Breast epithelium (tissue), 4 donors: ENCODE data around the gene ASS1. TPM values are rescaled to one million over a fixed set of nuclear protein-coding genes. Genes with fewer than 3 reads are reported as not detected.

ENCODE experiments used
- DNase-seq, 2 donors: peaks; one replicate each; pipeline ENCODE4 v3.0.0-alpha.2; 2019; ENCODE audit warnings: low spot score in 2 of 2
- H3K27ac ChIP-seq, 2 donors: fragments of 200-600 bp; sonication (generic) in 1 of 2; one replicate each; pipeline ENCODE4 v1.5.1; 2016 to 2019; ENCODE audit warnings: mild to moderate bottlenecking in 1 of 2
- H3K27me3 ChIP-seq, 2 donors: fragments of 200-600 bp; sonication (generic) in 1 of 2; one replicate each; pipeline versions ENCODE4 v1.5.1 to v1.6.0; 2017 to 2019; ENCODE audit warnings: control low read depth in 1 of 2, mild to moderate bottlenecking in 1 of 2
- H3K36me3 ChIP-seq: fragments of 200-600 bp; one replicate; pipeline ENCODE4 v1.5.1; 2019
- H3K4me1 ChIP-seq, 2 donors: fragments of 200-600 bp; sonication (generic); one replicate each; pipeline ENCODE4 v1.5.1; 2016 to 2019; ENCODE audit warnings: control low read depth in 1 of 2
- H3K4me3 ChIP-seq, 3 donors: fragments of 200-600 bp; sonication (generic); 1 replicate in 2 of 3; 2 replicates in 1 of 3; pipeline ENCODE4 v1.5.1; 2016 to 2019; ENCODE audit warnings: mild to moderate bottlenecking in 3 of 3, moderate library complexity in 2 of 3
- H3K9me3 ChIP-seq, 2 donors: fragments of 200-600 bp; sonication (generic) in 1 of 2; one replicate each; pipeline ENCODE4 v1.5.1; 2016 to 2019; ENCODE audit warnings: control low read depth in 1 of 2
- CTCF ChIP-seq, 3 donors: fragments of 450-650 bp; IDR thresholded peaks; one replicate each; pipeline ENCODE4 v1.5.1; 2016 to 2017; ENCODE audit warnings: antibody characterized with exemption in 3 of 3, mild to moderate bottlenecking in 3 of 3, moderate library complexity in 3 of 3
- POLR2A ChIP-seq: fragments of 450-650 bp; IDR thresholded peaks from one replicate; pipeline ENCODE4 v1.6.1; 2016; ENCODE audit warnings: antibody characterized with exemption, mild to moderate bottlenecking, moderate library complexity
- POLR2AphosphoS5 ChIP-seq, 3 donors: sonication (generic); formaldehyde crosslinking; IDR thresholded peaks; one replicate each; pipeline ENCODE4 v1.6.1; 2017; ENCODE audit warnings: antibody characterized with exemption in 3 of 3
- intact Hi-C: fragments of 100-400 bp; cut with DNase I; formaldehyde crosslinking; loops from one replicate; pipeline ENCODE4 v1.15.1; 2023; ENCODE audit warnings: low total_unique reads
- total RNA-seq, 3 donors: library from RNA; depleted of rRNA; stranded (reverse); fragments of >200 nt; gene quantifications; one replicate each; pipeline ENCODE4 v1.1.0, GENCODE V29; 2016

ASS1 gene
- total RNA-seq, 3 donors from 2014 or later = 167 to 514 (median 190) TPM

- DNase-seq = no peak
- Histone ChIP-seq H3K27me3 (no peaks in the 10 kb centered on the region), H3K4me3 (no peak overlapping the region), H3K27ac (no peak overlapping the region), H3K4me1 (no peaks in the 10 kb centered on the region), H3K36me3 (no peaks in the 10 kb centered on the region), H3K9me3 (no peaks in the 10 kb centered on the region)
- TF ChIP-seq POLR2A (no peak), POLR2AphosphoS5 (IDR thresholded peaks at IDR 0.05) (no peak), CTCF (IDR thresholded peaks at IDR 0.05) (no peak)
- intact Hi-C loops = no loop called here
These were observed 23.8 kb downstream of the ASS1 start for GRCh38 chr9:130468566-130468965.

GRCh38 chr9:130470269-130470668 lies 25.5 kb downstream of the ASS1 start:
- TF ChIP-seq POLR2AphosphoS5 (IDR thresholded peaks at IDR 0.05) (no peak), POLR2A (no peak), CTCF (IDR thresholded peaks at IDR 0.05) (no peak)
- Histone ChIP-seq H3K4me3 (no peak overlapping the region), H3K36me3 (no peaks in the 10 kb centered on the region), H3K9me3 (no peaks in the 10 kb centered on the region), H3K27ac (no peak overlapping the region), H3K4me1 (no peaks in the 10 kb centered on the region), H3K27me3 (no peaks in the 10 kb centered on the region)
- intact Hi-C loops = no loop called here
- no peak for DNase-seq

GRCh38 chr9:130470950-130471349 lies 26.2 kb downstream of the ASS1 start:
- no peaks in the 10 kb centered on the region for H3K36me3 ChIP-seq
- H3K4me1 ChIP-seq = no peaks in the 10 kb centered on the region
- TF ChIP-seq POLR2A (no peak), CTCF (IDR thresholded peaks at IDR 0.05) (no peak), POLR2AphosphoS5 (IDR thresholded peaks at IDR 0.05) (no peak)
- H3K9me3 ChIP-seq = no peaks in the 10 kb centered on the region
- H3K4me3 ChIP-seq = no peak overlapping the region
- no peak for DNase-seq
- H3K27me3 ChIP-seq = no peaks in the 10 kb centered on the region
- intact Hi-C loops = no loop called here
- H3K27ac ChIP-seq = no peak overlapping the region

GRCh38 chr9:130471411-130472183 lies 26.8 kb downstream of the ASS1 start:
- H3K4me3 ChIP-seq = no peak overlapping the region
- no peak for TF ChIP-seq CTCF (IDR thresholded peaks at IDR 0.05)
- no peak for TF ChIP-seq POLR2AphosphoS5 (IDR thresholded peaks at IDR 0.05)
- no peak for TF ChIP-seq POLR2A
- intact Hi-C loops = no loop called here

GRCh38 chr9:130472184-130472705 lies 27.5 kb downstream of the ASS1 start:
- no peak for TF ChIP-seq POLR2A
- no peak for TF ChIP-seq POLR2AphosphoS5 (IDR thresholded peaks at IDR 0.05)
- TF ChIP-seq CTCF (IDR thresholded peaks at IDR 0.05) = no peak
- H3K27me3 ChIP-seq = no peaks in the 10 kb centered on the region
- DNase-seq = no peak
- H3K4me3 ChIP-seq = no peak overlapping the region
- H3K36me3 ChIP-seq = no peaks in the 10 kb centered on the region
- H3K4me1 ChIP-seq = no peaks in the 10 kb centered on the region
- intact Hi-C loops = no loop called here
- H3K27ac ChIP-seq = no peak overlapping the region
- no peaks in the 10 kb centered on the region for H3K9me3 ChIP-seq

More at GRCh38 chr9:130471411-130472183, 26.8 kb downstream of the ASS1 start:
- Histone ChIP-seq H3K27ac (no peak overlapping the region), H3K4me1 (no peaks in the 10 kb centered on the region), H3K27me3 (no peaks in the 10 kb centered on the region), H3K36me3 (no peaks in the 10 kb centered on the region), H3K9me3 (no peaks in the 10 kb centered on the region)
- no peak for DNase-seq
